HEK293 (cell line): ENCODE data around the gene PTPN3.

Experiments used
- CTCF ChIA-PET: fragments of 350-600 bp; formaldehyde crosslinking; extraction: SDS; loops from one replicate; lab custom pipeline; 2021; ENCODE audit warnings: antibody characterized with exemption; lab: Yijun Ruan, JAX
- POLR2A ChIA-PET: fragments of 300-600 bp; formaldehyde crosslinking; extraction: SDS; loops from one replicate; lab custom pipeline; 2020; ENCODE audit warnings: antibody characterized with exemption, inconsistent platforms; lab: Yijun Ruan, JAX
- H3K27ac ChIP-seq: fragments of 200-500 bp; sonication (Bioruptor generic); 2 replicates; pipeline ENCODE4 v1.5.1; 2014; ENCODE audit warnings: low read depth, low read length, control low read depth, inconsistent platforms; ENCODE audit errors: extremely low read depth
- H3K36me3 ChIP-seq, 2 experiments: fragments of 200-500 bp in 1 of 2; sonication (Bioruptor generic) in 1 of 2; 1 replicate in 1 of 2; 2 replicates in 1 of 2; pipeline ENCODE4 v1.5.1; 2014 to 2017; ENCODE audit warnings: inconsistent platforms in 2 of 2, low read length in 2 of 2; ENCODE audit not compliant: control insufficient read depth in 2 of 2, insufficient read depth in 1 of 2
- H3K4me1 ChIP-seq: fragments of 200-500 bp; sonication (Bioruptor generic); 2 replicates; pipeline ENCODE4 v1.5.1; 2014; ENCODE audit warnings: mild to moderate bottlenecking, low read length, inconsistent platforms; ENCODE audit not compliant: control insufficient read depth, insufficient read depth
- H3K4me3 ChIP-seq: 2 replicates; pipeline ENCODE4 v1.5.1; 2011; ENCODE audit warnings: low read depth, mild to moderate bottlenecking, control low read depth, low read length, moderate library complexity
- H3K9me3 ChIP-seq: fragments of 200-500 bp; sonication (Bioruptor generic); 2 replicates; pipeline ENCODE4 v1.5.1; 2014; ENCODE audit warnings: low read depth, low read length, inconsistent platforms; ENCODE audit not compliant: control insufficient read depth, insufficient read depth
- ATF2 ChIP-seq: fragments of 450-650 bp; formaldehyde crosslinking; IDR thresholded peaks from 2 replicates; pipeline ENCODE4 v1.5.1; 2016; ENCODE audit warnings: missing biosample characterization, missing genetic modification characterization, low read depth
- CTCF ChIP-seq: fragments of 450-650 bp; formaldehyde crosslinking; IDR thresholded peaks from 2 replicates; pipeline ENCODE4 v1.5.1; 2016; ENCODE audit warnings: missing biosample characterization, missing genetic modification characterization
- GLI2 ChIP-seq: fragments of 450-650 bp; formaldehyde crosslinking; IDR thresholded peaks from 2 replicates; pipeline ENCODE4; 2017; ENCODE audit warnings: missing biosample characterization, missing genetic modification characterization, low read depth, borderline replicate concordance
- HOXA7 ChIP-seq: sonication (generic); formaldehyde crosslinking; IDR thresholded peaks from 2 replicates; pipeline ENCODE4 v1.8.1; 2022; ENCODE audit warnings: missing genetic modification reagents, borderline replicate concordance
- REST ChIP-seq: fragments of 450-650 bp; formaldehyde crosslinking; IDR thresholded peaks from 2 replicates; pipeline ENCODE4 v1.5.1; 2016; ENCODE audit warnings: missing biosample characterization, missing genetic modification characterization
- ZBTB20 ChIP-seq: fragments of 450-650 bp; formaldehyde crosslinking; IDR thresholded peaks from 2 replicates; pipeline ENCODE4 v1.5.1; 2016; ENCODE audit warnings: missing biosample characterization, missing genetic modification characterization
- ZBTB44 ChIP-seq: fragments of 450-650 bp; IDR thresholded peaks from 2 replicates; pipeline ENCODE4 v1.5.1; 2018; ENCODE audit warnings: missing biosample characterization, mild to moderate bottlenecking, missing genetic modification characterization
- ZNF292 ChIP-seq: fragments of 450-650 bp; formaldehyde crosslinking; IDR thresholded peaks from 2 replicates; pipeline ENCODE4 v1.5.1; 2016; ENCODE audit warnings: low read depth, missing biosample characterization, missing genetic modification characterization, borderline replicate concordance
- ZNF350 ChIP-seq: fragments of 450-650 bp; formaldehyde crosslinking; IDR thresholded peaks from 2 replicates; pipeline ENCODE4 v1.5.0; 2017; ENCODE audit warnings: missing biosample characterization, mild to moderate bottlenecking, missing genetic modification characterization
- ZNF639 ChIP-seq: fragments of 450-650 bp; formaldehyde crosslinking; IDR thresholded peaks from 2 replicates; pipeline ENCODE4 v1.5.1; 2016; ENCODE audit warnings: missing biosample characterization, missing genetic modification characterization
- ZNF645 ChIP-seq: fragments of 450-650 bp; formaldehyde crosslinking; IDR thresholded peaks from 2 replicates; pipeline ENCODE4; 2016; ENCODE audit warnings: missing biosample characterization, missing genetic modification characterization
- ZNF654 ChIP-seq: fragments of 450-650 bp; formaldehyde crosslinking; IDR thresholded peaks from 2 replicates; pipeline ENCODE4 v1.5.1; 2016; ENCODE audit warnings: low read depth, missing biosample characterization, missing genetic modification characterization
- ZNF660 ChIP-seq: fragments of 450-650 bp; IDR thresholded peaks from 2 replicates; pipeline ENCODE4 v1.5.1; 2018; ENCODE audit warnings: missing biosample characterization, mild to moderate bottlenecking, missing genetic modification characterization

Gene PTPN3

GRCh38 chr9:109469646-109470358 is 28.3 kb downstream of the PTPN3 start (continued):
- TF ChIP-seq ATF2 (tag by site-specific recombination) (no peak), ZNF350 (no peak), REST (no peak), ZNF639 (tag by site-specific recombination) (no peak), ZNF645 (no peak), HOXA7 (CRISPR knock-in tag) (no peak), ZNF292 (tag by site-specific recombination) (no peak), ZBTB44 (tag by site-specific recombination) (no peak), CTCF (0 out of 2 replicates have a peak, but pooled peaks have one; percentile 34), ZNF654 (tag by site-specific recombination) (peak; percentile 65), ZBTB20 (tag by site-specific recombination) (peak; percentile 39; the same call in 1 of the 2 replicates), ZNF660 (tag by site-specific recombination) (peak; percentile 55; the same call in 1 of the 2 replicates)

- Histone ChIP-seq H3K27ac (no peak overlapping the region), H3K4me3 (no peak overlapping the region), H3K9me3 (no peaks in the 10 kb centered on the region), H3K4me1 (peaks cover 16% of the 10 kb centered on the region), H3K36me3 (no peaks in the 10 kb centered on the region)
- ChIA-PET POLR2A (no interaction called here), CTCF (interaction anchor here (0.6 to 8.6 kb wide), 24 partner anchors 8 to 580 kb away, joined by 3 to 140 read pairs (median 6); no protein-coding TSS in a partner anchor)
- no peak for TF ChIP-seq GLI2 (tag by site-specific recombination)
Observed at GRCh38 chr9:109468927-109469326, 29.2 kb downstream of the PTPN3 start.
